GM18951 (cell line): ENCODE data around the gene XPC.

Experiments
- POLR2A ChIP-seq: IDR thresholded peaks from 4 replicates; pipeline ENCODE4 v1.6.1; 2011; ENCODE audit warnings: mild to moderate bottlenecking; ENCODE audit not compliant: insufficient read length, insufficient read depth; ENCODE audit errors: extremely low read depth
- in situ Hi-C: fragments of 300-500 bp; cut with MboI; formaldehyde crosslinking; loops from one replicate; pipeline ENCODE4 v1.12.0; 2022; ENCODE audit warnings: low sequenced_read_pairs, mixed read lengths, inconsistent platforms; ENCODE audit not compliant: unreplicated experiment

The XPC gene

DNA sequence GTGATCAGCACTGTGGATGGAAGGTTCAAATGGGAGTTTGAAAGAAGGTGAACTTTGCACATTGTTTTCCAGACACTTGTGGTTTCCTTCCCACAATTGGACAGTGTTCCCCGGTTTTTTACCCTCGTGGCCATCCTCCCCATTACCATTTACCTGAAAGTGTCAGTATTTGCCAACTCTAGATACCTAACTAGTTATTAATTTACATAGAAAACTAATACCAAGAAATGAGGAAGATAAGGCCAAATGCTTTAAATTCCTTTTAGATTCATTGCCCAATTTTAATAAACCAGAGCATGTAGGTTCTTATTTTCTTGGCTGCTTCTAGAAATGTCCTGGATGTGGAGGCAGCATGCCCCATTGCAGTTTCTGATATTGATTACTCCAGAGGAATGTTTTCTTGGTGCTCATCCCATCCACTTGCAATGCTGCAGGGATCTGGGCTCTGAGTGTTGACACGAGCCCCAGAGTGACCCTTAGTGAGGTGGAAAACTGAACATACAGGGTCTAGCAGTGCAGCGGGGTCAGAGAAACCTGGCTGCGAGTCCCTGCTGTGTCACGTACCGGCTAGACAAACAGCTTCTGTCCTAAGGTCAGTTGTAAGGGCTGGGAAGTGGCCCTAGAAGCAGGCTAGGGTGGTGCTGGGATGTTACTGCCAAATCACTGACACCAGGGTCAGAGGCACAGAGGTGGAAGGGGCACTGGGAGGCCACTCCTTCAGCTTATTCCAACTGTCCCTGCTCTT lies 23.7 kb upstream of the XPC start:
- in situ Hi-C loops = no loop called here
- no peak for TF ChIP-seq POLR2A

DNA sequence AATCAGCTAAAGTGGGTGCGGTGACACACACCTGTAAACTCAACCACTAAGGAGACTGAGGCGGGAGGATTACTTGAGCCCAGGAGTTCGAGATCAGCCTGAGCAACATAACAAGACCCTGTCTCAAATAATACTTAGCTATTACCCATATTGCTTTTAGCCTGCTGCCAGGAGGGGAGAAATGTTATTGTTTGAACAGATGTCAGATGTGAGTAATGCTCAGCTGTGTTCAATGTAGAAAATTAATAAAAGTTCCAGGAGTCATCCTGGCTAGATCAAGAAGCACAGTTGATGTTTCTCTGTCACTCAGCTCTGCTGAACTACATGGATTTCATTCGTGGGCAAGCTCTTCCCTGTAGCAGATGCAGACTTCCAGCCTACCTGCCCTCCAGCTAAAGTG lies 22.4 kb upstream of the XPC start:
- TF ChIP-seq POLR2A = no peak
- in situ Hi-C loops = no loop called here

GRCh38 chr3:14200276-14200675 lies 21.9 kb upstream of the XPC start:
- no peak for TF ChIP-seq POLR2A
- in situ Hi-C loops = no loop called here

DNA sequence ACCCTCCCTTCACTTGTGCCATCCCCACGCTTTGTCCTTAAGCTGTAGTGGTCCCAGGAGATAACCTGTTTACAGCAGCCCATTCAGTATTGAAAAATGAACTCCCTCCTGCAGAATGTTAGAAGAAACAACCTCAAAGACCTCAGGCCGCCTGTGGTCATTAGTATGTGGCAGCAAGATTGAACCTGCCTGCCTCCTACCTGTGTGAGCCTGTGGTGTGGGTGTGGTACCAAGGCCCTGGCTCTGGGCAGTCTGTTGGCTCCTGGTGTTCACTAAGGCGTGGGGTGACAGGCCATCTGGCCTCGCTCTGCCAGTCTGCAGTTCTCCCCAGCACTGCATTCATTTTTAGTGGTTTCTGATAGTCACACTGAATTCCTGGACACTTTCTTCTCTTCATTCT lies 21.2 kb upstream of the XPC start:
- in situ Hi-C loops = no loop called here

GRCh38 chr3:14194865-14195264 lies 16.5 kb upstream of the XPC start:
- TF ChIP-seq POLR2A = no peak

More for the DNA sequence above, 21.2 kb upstream of the XPC start:
- TF ChIP-seq POLR2A = no peak

DNA sequence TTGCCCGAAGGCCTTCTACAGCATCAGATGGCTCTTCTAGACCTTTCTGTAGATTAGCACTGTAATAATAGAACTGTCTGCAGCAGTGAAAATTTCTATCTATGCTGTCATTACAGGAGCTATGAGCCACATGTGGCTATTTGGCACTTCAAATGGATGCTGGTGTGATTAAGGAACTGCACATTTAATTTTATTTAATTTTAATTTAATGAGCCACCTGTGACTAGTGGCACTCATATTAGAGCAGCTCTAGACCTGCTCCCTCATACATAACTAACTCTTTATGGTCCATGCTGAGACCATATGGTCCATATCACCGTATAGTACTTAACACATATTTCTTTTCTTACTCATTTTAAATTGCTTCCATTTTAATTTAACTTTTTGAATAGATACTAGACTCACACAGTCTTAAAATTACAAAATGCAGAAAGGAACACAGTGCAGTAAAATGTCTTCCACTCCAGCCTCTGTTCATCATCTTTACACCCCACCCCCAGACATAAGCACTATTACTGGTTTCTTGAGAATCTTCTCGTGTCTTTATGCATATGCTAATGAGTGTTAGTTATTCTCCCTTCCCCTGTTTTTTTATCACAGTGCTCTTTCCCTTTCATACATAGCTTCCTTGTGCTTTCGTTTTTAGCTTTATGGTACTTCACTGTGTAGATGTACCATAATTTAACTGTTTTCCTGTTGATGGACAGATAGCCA lies 9.8 kb upstream of the XPC start:
- in situ Hi-C loops = no loop called here

More at GRCh38 chr3:14194865-14195264, 16.5 kb upstream of the XPC start:
- in situ Hi-C loops = no loop called here

DNA sequence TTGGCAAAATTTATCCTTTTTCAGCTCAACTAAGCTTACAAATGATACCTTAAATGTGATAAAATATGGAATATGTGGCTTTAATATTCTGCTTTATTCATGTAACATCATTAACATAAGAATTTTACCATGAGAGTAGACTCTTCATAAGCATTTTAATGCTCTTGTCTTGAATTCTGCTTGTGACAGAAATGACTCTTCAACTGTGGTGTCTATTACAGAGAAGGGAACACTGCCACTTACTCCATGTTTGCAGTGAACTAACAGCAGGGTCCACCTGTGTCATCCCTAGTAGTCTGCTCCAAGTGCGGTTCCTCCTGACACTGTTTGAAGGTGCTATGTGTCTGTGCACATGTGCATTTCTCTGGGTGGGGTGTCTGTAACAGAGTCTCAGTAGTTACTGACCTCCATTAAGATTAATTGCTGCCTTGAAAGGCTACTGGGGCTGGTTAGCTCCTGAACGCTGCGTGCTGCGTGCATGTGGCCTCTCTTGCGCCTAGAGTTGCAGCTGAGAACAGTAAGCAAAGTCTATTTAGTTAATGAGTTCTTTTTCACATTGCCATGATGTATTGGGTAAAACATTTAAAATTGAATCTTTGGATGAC lies 8.6 kb upstream of the XPC start:
- in situ Hi-C loops = no loop called here
- TF ChIP-seq POLR2A = no peak

More for the DNA sequence above, 9.8 kb upstream of the XPC start:
- no peak for TF ChIP-seq POLR2A

DNA sequence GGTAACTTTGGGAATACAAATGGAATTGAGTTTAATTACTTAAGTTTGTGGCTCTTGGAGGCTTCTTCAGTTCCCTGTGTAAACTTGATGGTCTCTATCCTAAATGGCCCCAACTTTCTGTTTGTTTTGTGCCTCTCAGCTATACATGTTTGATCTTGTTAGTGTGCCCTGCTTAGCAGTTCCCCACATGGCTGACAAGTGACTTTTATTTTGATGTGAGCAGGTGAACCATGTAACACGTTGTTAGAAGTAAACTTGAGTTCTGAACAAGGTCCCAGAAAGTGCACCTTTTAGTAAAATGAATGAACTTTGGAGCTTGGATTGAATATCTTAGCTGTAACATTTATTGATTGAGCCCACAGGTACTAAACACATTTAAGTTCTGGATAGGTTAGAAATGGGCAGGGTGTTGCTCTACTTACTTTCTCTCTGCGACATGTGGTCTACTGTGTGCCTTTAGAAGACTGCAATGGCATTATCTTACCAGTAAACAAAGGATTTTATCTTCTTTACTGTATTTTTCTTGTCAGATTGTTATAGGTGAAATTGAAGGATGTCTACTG lies 4.7 kb upstream of the XPC start:
- in situ Hi-C loops = no loop called here

DNA sequence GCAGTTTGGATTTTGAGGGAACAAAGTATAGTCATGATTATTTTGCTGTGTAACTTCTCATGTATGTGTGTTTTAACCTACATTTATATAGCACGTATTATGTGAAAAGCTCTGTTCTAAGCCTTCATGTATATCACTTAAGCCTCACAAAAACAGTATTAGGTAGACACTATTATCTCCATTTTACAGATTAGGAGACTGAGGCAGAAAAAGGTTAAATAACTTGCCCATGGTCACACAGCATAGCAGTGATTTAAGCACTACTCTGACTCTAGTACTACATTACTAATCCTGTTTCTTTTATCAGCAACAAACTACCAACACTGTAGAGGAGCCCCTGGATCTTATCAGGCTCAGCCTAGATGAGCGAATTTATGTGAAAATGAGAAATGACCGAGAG lies 2.9 kb upstream of the XPC start:
- TF ChIP-seq POLR2A = no peak
- in situ Hi-C loops = no loop called here

More for the DNA sequence above, 4.7 kb upstream of the XPC start:
- no peak for TF ChIP-seq POLR2A

DNA sequence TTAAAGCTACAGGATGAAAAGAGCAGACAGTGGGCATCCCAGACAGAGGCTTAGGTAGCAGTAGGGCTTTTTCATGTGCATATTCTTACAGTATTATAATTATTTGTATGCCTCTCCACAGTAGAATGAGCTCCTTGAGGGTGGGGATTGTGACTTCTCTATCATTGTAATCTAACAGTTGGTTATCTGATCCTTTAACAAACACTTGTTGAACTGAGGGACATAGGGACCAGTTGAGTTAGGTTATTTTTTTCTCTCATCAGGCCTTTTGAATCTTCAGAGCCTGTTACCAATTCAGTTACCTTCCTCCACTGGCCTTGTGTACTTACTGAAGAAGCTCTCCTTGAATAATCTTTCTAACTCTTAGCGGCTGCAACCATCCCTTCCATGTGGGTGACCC lies 1.4 kb upstream of the XPC start:
- in situ Hi-C loops = no loop called here
- TF ChIP-seq POLR2A = no peak

- in situ Hi-C loops = no loop called here
- no peak for TF ChIP-seq POLR2A
Observed at GRCh38 chr3:14179114-14179465, 689 bp upstream of the XPC start.

DNA sequence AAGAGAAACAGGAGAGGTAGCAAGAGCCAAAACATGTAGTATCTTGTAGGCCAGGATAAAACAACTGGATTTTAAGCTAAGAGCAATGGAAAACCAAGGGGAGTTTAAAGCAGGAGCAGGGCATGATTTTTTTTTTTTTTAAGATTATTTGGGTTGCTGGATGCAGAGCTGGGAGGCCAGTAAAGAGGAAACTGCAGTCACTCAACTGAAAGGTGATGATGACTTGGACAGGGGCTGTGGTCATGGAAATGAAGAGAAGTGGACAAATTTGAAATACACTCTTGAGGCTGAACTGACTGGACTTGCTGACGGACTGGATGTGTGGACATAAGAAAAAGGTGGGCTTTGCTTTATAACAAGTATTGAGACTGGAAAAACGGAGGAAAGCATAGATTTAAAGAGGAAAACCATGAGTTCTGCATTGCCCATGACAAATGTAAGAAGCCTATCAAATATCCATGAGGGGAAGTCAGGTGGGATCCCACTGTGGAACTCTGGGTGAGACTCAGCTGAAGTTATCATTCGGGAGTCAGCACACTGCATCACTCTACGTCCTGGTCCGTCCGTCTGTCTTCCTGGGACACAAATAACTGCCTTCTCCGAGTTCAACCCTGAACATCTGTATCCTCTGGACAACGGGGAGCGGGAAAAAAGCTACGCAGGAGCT lies 688 bp downstream of the XPC start:
- TF ChIP-seq POLR2A = no peak
- in situ Hi-C loops = no loop called here
